ENCODE results near the gene CDK17. TPM values are rescaled to one million over a fixed set of nuclear protein-coding genes. Genes with fewer than 3 reads are reported as not detected.

CDK17 gene
- total RNA-seq, 2 donors from 2014 or later = 36.2 to 39.9 TPM

GRCh38 chr12:96249196-96250118 is 150.8 kb downstream of the CDK17 start:
- Mint-ChIP-seq H3K27me3 (ENCODE audit: insufficient read depth) (no peaks in the 10 kb centered on the region), H3K4me1 (peaks cover 6% of the 10 kb centered on the region), H3K36me3 (ENCODE audit: low read depth) (peaks cover 48% of the 10 kb centered on the region), H3K27ac (peak overlapping the region; percentile 61), H3K9me3 (no peaks in the 10 kb centered on the region), H3K4me3 (no peak overlapping the region)
- no peak for TF ChIP-seq CTCF (conservative IDR thresholded peaks at IDR 0.05)
- Histone ChIP-seq H3K9me3 (ENCODE audit: control insufficient read depth, low read length) (no peaks in the 10 kb centered on the region), H3K27ac (ENCODE audit: low read depth, low read length) (no peak overlapping the region), H3K9ac (ENCODE audit: extremely low read depth, low read length, poor library complexity, severe bottlenecking) (no peak overlapping the region), H3K36me3 (ENCODE audit: control insufficient read depth, insufficient read depth, low read length) (peaks cover 47% of the 10 kb centered on the region), H3K4me1 (ENCODE audit: control insufficient read depth, insufficient read depth, low read length) (no peaks in the 10 kb centered on the region), H3K27me3 (ENCODE audit: control insufficient read depth, insufficient read depth, low read length, poor library complexity, severe bottlenecking) (no peaks in the 10 kb centered on the region), H3K4me3 (ENCODE audit: low read length) (no peak overlapping the region)
- no peak for DNase-seq
- 93 to 94% methylated on average over 13 to 16 of the region's 16 CpGs for WGBS, 2 experiments (ENCODE audit: insufficient coverage in 1 of 2, insufficient read length in 1 of 2)

- H3K4me1 Mint-ChIP-seq = peaks cover 2% of the 10 kb centered on the region
- no peak overlapping the region for H3K27ac Mint-ChIP-seq
- WGBS, 2 experiments (ENCODE audit: insufficient coverage in 1 of 2, insufficient read length in 1 of 2) = 94 to 96% methylated on average over 16 to 17 of the region's 17 CpGs
- H3K27me3 Mint-ChIP-seq (ENCODE audit: insufficient read depth) = no peaks in the 10 kb centered on the region
- Histone ChIP-seq H3K4me1 (ENCODE audit: control insufficient read depth, insufficient read depth, low read length) (no peaks in the 10 kb centered on the region), H3K4me3 (ENCODE audit: low read length) (no peak overlapping the region), H3K27me3 (ENCODE audit: control insufficient read depth, insufficient read depth, low read length, poor library complexity, severe bottlenecking) (no peaks in the 10 kb centered on the region), H3K36me3 (ENCODE audit: control insufficient read depth, insufficient read depth, low read length) (peaks cover 45% of the 10 kb centered on the region), H3K27ac (ENCODE audit: low read depth, low read length) (no peak overlapping the region), H3K9me3 (ENCODE audit: control insufficient read depth, low read length) (no peaks in the 10 kb centered on the region), H3K9ac (ENCODE audit: extremely low read depth, low read length, poor library complexity, severe bottlenecking) (no peak overlapping the region)
- DNase-seq = peak; percentile 34
- H3K4me3 Mint-ChIP-seq = no peak overlapping the region
- no peaks in the 10 kb centered on the region for H3K9me3 Mint-ChIP-seq
- TF ChIP-seq CTCF (conservative IDR thresholded peaks at IDR 0.05) = no peak
- peaks cover 44% of the 10 kb centered on the region for H3K36me3 Mint-ChIP-seq (ENCODE audit: low read depth)
These were observed 151.9 kb downstream of the CDK17 start for GRCh38 chr12:96248136-96248931.

- no peak for TF ChIP-seq CTCF (conservative IDR thresholded peaks at IDR 0.05)
- no peak overlapping the region for H3K27ac Mint-ChIP-seq
- Histone ChIP-seq H3K9me3 (ENCODE audit: control insufficient read depth, low read length) (no peaks in the 10 kb centered on the region), H3K4me1 (ENCODE audit: control insufficient read depth, insufficient read depth, low read length) (no peaks in the 10 kb centered on the region), H3K4me3 (ENCODE audit: low read length) (no peak overlapping the region), H3K36me3 (ENCODE audit: control insufficient read depth, insufficient read depth, low read length) (peaks cover 44% of the 10 kb centered on the region), H3K27me3 (ENCODE audit: control insufficient read depth, insufficient read depth, low read length, poor library complexity, severe bottlenecking) (no peaks in the 10 kb centered on the region), H3K27ac (ENCODE audit: low read depth, low read length) (no peak overlapping the region), H3K9ac (ENCODE audit: extremely low read depth, low read length, poor library complexity, severe bottlenecking) (no peak overlapping the region)
- no peak overlapping the region for H3K4me3 Mint-ChIP-seq
- H3K27me3 Mint-ChIP-seq (ENCODE audit: insufficient read depth) = no peaks in the 10 kb centered on the region
- no peak for DNase-seq
- 93 to 94% methylated on average over 4 to 13 of the region's 13 CpGs for WGBS, 2 experiments (ENCODE audit: insufficient coverage in 1 of 2, insufficient read length in 1 of 2)
- no peaks in the 10 kb centered on the region for H3K9me3 Mint-ChIP-seq
- H3K36me3 Mint-ChIP-seq (ENCODE audit: low read depth) = peaks cover 41% of the 10 kb centered on the region
- no peaks in the 10 kb centered on the region for H3K4me1 Mint-ChIP-seq
These were observed 152.7 kb downstream of the CDK17 start for GRCh38 chr12:96247563-96247962.

Measured in endodermal cell (in vitro differentiated cells).